ENCODE measurements around the gene PRELID1.
A peak's percentile ranks its signal among the peaks of the same experiment; 100 is the strongest.

The PRELID1 gene

GRCh38 chr5:177314376-177315342, 11.1 kb downstream of the PRELID1 start:
- no peak for DNase-seq

DNA sequence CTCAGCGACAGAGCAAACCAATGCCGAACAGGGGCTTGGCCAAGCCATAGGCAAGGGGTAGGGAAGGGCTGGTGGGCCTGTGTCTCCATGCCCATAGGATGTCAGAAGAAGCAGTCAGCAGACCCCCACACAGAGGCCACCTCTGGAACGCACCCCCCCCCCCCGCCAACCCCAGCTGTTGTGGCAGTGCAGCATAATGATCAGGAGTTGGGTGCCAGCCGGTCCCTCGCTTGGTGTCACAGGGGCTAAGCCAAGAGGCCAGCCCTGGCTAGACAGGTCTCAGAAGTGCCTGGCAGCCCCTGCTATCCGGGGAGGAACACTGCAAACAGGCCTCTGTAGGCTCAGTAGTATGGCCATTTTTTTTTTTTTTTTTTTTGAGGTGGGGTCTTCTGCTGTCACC, 11.8 kb downstream of the PRELID1 start:
- DNase-seq: no peak

DNA sequence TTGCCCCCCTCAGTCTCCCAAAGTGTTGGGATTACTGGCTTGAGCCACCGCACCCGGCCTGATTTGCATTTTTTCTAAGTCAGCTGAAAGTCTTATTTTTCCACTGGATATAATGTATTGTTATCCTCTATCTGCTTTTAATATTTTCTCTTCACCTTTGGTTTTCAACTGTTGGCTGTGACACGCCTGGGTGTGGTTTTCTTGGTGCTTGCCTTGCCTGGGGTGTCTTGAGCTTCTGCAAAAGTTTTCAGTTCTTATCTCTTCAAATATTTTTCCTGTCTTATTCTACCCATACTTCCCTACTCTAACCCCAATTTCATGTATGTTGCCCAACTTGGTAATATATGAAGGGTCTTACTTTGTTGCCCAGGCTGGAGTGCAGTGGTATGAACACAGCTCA, 12.4 kb downstream of the PRELID1 start:
- no peak for DNase-seq

DNA sequence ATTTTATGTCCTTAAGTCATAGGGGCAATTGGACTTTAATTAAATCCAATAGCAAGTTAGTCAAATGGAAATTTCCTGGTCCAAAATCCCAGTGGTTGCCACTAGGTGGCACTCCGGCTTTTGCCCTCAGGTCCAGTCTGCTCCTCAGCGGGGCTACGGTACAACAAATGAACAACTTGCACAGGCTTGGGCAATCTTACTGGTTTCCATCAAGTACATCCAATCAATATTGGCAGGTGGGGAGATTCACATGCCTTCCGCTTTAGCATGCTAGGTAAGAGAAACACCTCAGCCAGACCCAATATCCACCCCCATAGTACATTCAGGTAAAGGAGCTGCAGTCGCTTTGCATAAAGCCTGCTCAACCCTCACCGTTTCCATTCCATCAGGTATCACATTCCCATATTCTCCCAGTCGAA, 14.4 kb downstream of the PRELID1 start:
- peak; percentile 76 for DNase-seq

DNA sequence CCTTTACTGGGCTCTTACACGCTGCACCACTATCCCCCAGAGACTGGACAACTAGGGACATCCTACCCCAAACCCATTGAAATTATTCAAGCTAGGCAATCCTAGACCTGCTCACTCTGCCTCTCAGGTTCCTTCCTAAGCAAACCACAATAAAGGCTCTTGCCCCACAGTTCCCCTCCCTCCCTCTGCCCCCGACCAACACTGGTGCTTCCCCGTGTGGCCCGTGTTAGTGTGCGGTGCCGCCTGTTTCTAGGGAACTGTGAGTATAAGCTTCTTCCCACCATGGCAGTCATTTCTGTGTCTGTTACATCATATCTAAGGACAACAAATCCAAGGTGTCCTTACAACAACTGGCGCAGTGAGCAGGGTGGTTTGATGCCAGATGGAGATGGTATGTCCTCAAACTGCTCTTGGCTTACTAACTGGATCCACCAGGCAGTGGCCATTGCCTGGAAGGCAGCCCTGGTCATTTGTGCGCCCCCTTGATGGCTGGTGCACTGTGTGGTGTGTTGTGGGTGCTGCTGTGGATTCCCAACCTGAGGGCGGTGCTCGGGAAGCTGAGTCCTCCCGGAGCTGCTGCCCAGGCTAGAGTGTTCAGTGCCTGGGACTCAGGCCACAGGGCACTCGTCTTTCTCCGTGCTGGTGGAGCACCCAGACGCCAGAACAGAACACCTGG, 16.5 kb downstream of the PRELID1 start:
- no peak for DNase-seq

DNA sequence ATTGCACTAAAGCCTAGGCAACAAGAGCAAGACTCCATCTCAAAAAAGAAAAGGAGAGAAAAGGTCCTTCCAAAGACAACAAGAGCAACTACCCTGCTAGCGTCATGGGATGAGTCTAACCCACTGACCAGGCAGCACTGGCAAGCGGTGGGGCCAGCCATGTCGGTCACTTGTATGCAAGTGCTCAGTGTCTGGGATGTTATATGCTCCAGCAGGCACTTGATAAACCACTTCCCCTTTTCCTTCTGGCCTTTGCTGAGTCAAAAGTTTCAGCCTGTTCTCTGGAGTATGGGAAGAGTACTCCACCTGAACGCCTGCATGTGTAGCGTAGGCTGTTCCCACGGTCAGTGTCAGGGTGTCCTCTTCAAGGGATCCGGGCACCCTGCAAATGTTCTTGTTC, 17.3 kb downstream of the PRELID1 start:
- no peak for DNase-seq

DNA sequence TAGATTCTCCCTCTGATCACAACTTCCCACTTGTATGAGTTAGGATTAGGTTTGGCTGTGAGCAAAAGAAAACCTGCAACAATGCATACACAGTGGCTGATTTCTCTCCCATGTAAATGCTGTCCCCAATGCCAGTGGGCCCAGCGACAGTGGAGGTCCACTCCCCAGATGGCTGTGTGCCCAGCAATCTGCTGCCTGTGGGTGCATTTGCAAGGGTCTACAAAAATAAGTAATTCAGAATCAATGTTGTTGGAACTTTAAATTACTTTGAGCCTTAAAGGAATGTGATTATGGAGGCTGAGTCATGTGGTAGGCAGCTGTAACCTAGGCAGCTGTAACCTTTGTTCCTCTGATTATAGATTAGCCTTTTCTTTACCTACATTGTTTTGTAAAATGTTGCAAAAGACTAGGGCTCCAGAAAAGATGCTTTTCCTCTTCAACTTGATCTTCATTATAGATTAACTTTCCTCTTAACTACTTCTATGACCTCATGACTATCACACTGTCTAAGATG, 22.3 kb downstream of the PRELID1 start:
- DNase-seq: no peak

DNA sequence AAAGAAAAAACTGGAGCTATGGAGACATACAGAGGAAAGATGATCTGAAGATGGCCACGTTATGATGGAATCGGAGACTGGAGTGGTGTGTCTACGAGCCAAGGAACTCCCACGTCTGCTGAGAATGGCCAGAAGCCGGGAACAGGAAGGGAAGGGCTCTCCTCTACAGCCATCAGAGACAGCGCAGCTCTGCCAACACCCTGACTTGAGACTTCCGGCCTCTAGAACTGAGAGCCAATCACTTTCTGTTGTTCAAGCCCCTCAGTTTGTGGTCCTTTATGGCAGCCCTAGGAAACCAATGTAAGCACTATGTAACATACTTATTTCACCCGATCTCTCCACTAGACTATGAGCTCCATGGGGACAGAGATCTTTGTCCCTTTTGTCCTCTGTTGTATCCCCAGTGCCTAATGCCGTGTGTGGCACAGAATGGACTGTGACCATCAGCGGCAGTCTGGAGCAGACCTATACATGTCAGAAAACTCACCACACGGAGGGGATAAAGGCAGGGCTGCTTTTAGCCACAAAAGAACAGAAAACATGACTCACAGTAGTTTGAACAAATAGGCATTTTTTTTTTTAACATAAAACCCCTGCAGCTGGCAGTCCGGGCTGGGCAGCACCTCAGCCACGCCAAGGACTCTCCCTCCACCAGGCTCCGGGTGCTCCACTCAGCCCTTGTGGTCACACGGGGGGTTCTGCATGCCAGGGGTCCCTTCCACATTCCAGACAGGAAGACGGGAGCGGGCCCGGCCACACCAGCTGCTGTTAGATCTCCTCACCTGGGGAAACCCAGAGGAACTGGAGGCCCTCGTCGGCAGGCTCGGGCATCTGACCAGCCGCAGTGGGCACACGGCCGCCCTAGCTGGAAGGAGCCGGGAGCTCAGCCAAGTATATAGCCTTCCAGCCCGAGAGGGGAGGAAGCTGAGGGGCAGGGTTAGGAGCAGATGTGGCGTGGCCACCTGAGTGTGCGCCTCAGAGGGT, 24.2 kb downstream of the PRELID1 start:
- DNase-seq: no peak

GRCh38 chr5:177328545-177329231, 25.1 kb downstream of the PRELID1 start:
- DNase-seq: no peak

DNA sequence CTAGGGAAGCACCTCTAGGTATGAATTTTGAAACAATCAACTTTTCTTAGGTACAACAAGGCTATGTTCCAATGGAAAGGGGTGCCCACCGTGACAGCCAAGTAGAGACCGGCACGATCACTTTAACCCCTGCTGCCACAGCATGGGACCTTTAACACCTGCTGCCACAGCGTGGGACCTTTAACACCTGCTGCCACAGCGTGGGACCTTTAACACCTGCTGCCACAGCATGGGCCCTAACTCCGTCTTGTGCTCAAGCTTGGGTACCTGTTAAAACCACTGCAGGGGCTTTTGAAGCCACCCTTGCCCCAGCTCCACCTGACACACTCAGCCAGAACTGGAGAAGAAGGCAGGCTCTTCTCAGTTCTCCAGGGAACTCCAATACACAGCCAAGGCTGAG, 26.3 kb downstream of the PRELID1 start:
- no peak for DNase-seq

DNA sequence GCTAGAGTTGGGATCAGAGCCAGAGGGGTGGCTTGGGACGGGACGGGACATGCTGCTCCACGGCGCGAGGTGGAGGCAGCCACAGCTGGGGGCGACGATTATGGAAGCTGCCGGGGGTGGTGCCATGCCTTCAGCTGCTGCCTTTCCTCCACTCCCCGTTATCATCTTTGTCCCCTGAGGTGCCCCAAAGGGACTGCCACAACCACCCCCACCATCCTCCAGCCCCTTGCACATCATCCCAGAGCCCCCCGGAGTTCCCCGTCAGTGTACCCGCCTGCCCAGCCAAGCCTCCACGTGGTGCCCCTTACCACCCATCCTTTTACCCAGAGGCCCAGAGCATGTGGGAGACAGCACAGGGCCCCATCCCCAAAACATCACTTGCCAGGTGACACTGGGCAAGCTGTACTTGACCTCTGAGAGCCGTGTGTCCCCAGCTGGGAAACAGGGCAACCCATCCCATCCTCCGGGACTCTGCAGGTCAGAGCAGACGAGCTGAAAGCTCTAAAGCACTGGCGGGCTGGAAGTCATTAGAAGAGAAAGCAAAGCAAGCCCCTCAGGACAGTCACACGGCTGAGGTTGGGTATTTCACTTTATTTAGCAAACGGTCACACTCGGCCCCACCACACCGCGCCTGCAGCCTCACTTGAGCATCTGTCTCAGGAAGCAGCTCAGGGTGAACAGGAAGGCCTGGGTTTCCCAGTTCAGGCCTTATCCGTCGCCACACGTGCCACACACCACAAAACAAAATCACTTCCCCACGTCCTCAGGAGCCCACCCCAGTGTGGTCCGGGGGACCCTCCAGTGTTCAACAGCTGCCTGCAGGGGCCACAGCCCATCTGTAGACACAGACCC, 27.6 kb downstream of the PRELID1 start:
- no peak for DNase-seq

- no peak for DNase-seq
Measured at GRCh38 chr5:177332031-177332895, 28.7 kb downstream of the PRELID1 start.

GRCh38 chr5:177332896-177333260, 29.3 kb downstream of the PRELID1 start:
- DNase-seq: no peak

DNA sequence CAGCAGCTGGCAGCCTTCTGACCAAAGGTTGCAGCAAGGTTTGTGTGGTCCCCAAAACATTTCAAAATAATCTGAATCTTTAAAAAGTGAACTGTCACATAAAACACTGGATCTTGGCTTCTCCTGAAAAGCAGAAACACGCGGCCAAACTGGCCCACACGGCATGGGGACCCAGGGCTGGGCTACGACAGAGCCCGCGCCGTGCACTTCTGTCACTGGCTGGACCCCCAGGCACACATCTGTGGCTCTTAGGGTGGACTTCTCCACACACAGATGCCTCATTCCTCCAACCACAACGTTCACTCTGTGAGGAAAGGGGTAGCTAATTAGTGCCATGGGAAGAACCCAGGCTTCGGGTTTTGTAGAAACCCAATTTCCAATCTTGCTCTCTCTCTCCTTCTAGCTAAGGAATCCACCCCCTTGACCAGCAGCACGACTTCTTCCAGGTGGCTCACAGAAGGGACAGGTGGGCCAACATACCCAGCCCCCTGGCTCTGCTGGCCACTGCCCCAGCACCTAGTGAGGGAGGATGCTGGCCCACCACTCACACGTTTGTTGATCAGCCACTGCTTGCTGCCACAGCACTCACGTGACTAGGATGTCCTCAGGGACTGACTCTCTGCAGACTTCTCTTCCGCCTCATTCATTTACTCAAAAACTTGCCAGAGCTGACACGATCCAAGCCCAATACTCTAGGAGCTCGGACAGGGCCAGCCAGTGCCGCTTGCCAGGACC, 30.0 kb downstream of the PRELID1 start:
- DNase-seq: no peak

DNA sequence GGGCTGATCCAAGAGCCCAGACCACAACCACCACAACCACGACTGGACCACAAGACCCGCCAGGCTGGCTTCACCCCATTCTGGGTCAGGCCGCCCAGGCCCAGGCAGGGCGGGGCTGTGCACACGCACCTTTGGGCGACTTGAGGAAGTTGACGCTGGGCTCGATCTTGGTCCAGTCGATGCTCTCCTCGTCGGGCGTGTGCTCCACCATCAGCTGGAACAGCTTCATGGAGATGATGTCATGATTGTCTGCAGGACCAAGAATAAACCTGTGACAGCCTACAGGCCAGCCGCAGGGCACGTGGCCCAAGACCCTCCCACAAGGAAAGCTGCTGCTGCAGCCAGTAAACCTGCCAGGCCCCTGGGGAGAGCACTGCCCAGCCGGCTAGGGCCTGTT, 30.6 kb downstream of the PRELID1 start:
- DNase-seq: no peak

GRCh38 chr5:177334781-177335700, 31.4 kb downstream of the PRELID1 start:
- DNase-seq: no peak

DNA sequence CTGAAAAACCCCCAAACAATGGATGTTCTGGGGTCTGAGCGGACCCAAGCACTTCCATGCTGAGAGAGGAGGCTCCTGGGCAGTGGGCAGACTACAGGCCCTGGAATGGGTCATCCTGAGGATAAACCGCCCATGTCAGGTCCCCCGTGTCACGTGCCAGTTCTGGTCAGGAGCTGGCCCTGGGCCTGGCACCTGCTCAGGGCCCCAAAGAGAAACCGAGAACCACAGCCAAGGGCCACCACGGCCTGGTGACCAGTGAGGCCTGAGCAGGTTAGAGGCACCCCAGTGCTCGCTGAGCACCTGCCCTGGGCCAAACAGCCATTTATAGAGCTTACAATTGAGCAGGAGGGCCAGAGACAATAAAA, 32.1 kb downstream of the PRELID1 start:
- DNase-seq: no peak

GRCh38 chr5:177336112-177336511, 32.5 kb downstream of the PRELID1 start:
- no peak for DNase-seq
